ENCODE measurements around the gene PCDHGA5.
"Not testable (repeated sequence)": the region's sequence is repeated elsewhere in the genome, so short reads cannot be mapped to it uniquely, and the experiment has no call there.

GRCh38 chr5:141394401-141395187 lies 30.6 kb downstream of the PCDHGA5 start:
- not testable (repeated sequence) for TF ChIP-seq CTCF, POLR2A (IDR thresholded peaks at IDR 0.05)

All from suprapubic skin (tissue), 3 donors.